GM12874 (cell line): ENCODE results near the gene MROH8.

Experiments
- CTCF ChIP-seq: IDR thresholded peaks from 2 replicates; pipeline ENCODE4 v1.5.1; 2011; ENCODE audit warnings: low read depth, mild to moderate bottlenecking, control low read depth, low read length, moderate library complexity; ENCODE audit not compliant: insufficient read depth

Gene MROH8

GRCh38 chr20:37189416-37190016, 10.2 kb upstream of the MROH8 start:
- no peak for TF ChIP-seq CTCF

- TF ChIP-seq CTCF = no peak
These were observed 9.4 kb upstream of the MROH8 start for GRCh38 chr20:37188787-37189186.

GRCh38 chr20:37185686-37186085, 6.3 kb upstream of the MROH8 start:
- no peak for TF ChIP-seq CTCF

- no peak for TF ChIP-seq CTCF
These were observed 556 bp upstream of the MROH8 start for GRCh38 chr20:37179683-37180524.

- no peak for TF ChIP-seq CTCF
These were observed 6.5 kb downstream of the MROH8 start for GRCh38 chr20:37172836-37173235.

GRCh38 chr20:37166867-37167266, 12.5 kb downstream of the MROH8 start:
- no peak for TF ChIP-seq CTCF

GRCh38 chr20:37165031-37165430, 14.3 kb downstream of the MROH8 start:
- no peak for TF ChIP-seq CTCF
